Retinal pigment epithelial cell (primary cell): ENCODE results near the gene GLT1D1.

Experiments used
- DNase-seq: peaks from one replicate; pipeline ENCODE4 v3.0.0-alpha.2; 2010; ENCODE audit warnings: low read depth
- H3K4me3 ChIP-seq: 2 replicates; pipeline ENCODE4 v1.5.1; 2011; ENCODE audit warnings: mild to moderate bottlenecking, low read length, control low read depth, moderate library complexity
- CTCF ChIP-seq: conservative IDR thresholded peaks from 2 replicates; pipeline ENCODE4 v1.5.1; 2011; ENCODE audit warnings: low read depth, low read length, control low read depth, inconsistent platforms

GLT1D1 gene

GRCh38 chr12:129005416-129005815 is 152.1 kb downstream of the GLT1D1 start:
- no peak for TF ChIP-seq CTCF
- no peak for DNase-seq
- no peak overlapping the region for H3K4me3 ChIP-seq

- H3K4me3 ChIP-seq, result no peak overlapping the region
- TF ChIP-seq CTCF, result no peak
- DNase-seq, result no peak
These were observed 152.6 kb downstream of the GLT1D1 start for GRCh38 chr12:129005829-129006228.

- no peak overlapping the region for H3K4me3 ChIP-seq
- TF ChIP-seq CTCF, result no peak
- no peak for DNase-seq
These were observed 156.8 kb downstream of the GLT1D1 start for GRCh38 chr12:129009833-129010622.

- no peak overlapping the region for H3K4me3 ChIP-seq
- no peak for TF ChIP-seq CTCF
- no peak for DNase-seq
These were observed 162.9 kb downstream of the GLT1D1 start for GRCh38 chr12:129016159-129016558.

- no peak for DNase-seq
- no peak for TF ChIP-seq CTCF
- H3K4me3 ChIP-seq, result no peak overlapping the region
These were observed 171.8 kb downstream of the GLT1D1 start for GRCh38 chr12:129025055-129025454.

- TF ChIP-seq CTCF, result no peak
- DNase-seq, result no peak
- H3K4me3 ChIP-seq, result no peak overlapping the region
These were observed 175.6 kb downstream of the GLT1D1 start for GRCh38 chr12:129028844-129029243.
